Gastrocnemius medialis (tissue), 4 donors: ENCODE data around the gene NOC4L.

ENCODE experiments used
- POLR2A ChIP-seq, 2 donors: fragments of 450-650 bp; IDR thresholded peaks; one replicate each; pipeline ENCODE4 v1.6.1; 2017; ENCODE audit warnings: antibody characterized with exemption in 2 of 2, mild to moderate bottlenecking in 2 of 2, moderate library complexity in 2 of 2
- TF ChIP-seq, protein P1 (sequence below), 5 experiments: fragments of 450-650 bp in 3 of 5; fragments of 200-600 bp in 2 of 5; sonication (generic) in 2 of 5; IDR thresholded peaks in 4 of 5; conservative IDR thresholded peaks in 1 of 5; 1 replicate in 4 of 5; 2 replicates in 1 of 5; pipeline ENCODE4 v1.5.1; 2016 to 2019; ENCODE audit warnings: antibody characterized with exemption in 5 of 5, mild to moderate bottlenecking in 3 of 5, moderate library complexity in 3 of 5

DNA sequence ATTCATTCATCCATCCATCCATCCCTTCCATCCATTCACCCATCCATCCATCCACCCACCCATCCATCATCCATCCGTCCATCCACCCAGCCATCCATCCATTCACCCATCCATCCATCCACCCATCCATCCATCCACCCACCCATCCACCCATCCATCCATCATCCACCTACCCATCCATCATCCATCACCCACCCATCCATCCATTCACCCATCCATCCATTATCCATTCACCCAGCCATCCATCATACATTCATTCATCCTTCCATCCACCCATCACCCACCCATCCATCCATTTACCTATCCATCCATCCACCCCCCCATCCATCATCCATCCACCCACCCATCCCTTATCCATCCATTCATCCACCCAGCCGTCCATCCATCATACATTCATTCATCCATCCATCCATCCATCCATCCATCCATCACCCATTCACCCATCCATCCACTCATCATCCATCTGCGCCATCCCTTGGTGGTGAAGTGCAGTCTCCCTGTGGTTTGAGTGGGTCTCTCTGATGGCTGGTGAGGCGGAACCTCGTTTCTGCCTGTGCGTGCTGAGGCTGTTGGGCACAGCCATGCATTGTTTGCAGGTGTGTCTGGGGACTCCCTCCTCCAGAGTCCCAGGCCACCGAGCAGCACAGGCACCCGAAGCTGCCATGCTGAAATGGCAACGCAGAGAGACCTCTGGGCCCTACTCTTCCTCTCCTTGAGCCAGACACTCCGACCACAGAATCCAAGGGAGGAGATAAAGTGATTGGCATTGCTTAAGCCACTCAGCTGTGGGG lies 22.7 kb downstream of the NOC4L start:
- TF ChIP-seq, protein P1, sequence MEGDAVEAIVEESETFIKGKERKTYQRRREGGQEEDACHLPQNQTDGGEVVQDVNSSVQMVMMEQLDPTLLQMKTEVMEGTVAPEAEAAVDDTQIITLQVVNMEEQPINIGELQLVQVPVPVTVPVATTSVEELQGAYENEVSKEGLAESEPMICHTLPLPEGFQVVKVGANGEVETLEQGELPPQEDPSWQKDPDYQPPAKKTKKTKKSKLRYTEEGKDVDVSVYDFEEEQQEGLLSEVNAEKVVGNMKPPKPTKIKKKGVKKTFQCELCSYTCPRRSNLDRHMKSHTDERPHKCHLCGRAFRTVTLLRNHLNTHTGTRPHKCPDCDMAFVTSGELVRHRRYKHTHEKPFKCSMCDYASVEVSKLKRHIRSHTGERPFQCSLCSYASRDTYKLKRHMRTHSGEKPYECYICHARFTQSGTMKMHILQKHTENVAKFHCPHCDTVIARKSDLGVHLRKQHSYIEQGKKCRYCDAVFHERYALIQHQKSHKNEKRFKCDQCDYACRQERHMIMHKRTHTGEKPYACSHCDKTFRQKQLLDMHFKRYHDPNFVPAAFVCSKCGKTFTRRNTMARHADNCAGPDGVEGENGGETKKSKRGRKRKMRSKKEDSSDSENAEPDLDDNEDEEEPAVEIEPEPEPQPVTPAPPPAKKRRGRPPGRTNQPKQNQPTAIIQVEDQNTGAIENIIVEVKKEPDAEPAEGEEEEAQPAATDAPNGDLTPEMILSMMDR (IDR thresholded peaks at IDR 0.05 in 4 of 5, conservative IDR thresholded peaks at IDR 0.05 in 1 of 5), result no peak
- no peak for TF ChIP-seq POLR2A (IDR thresholded peaks at IDR 0.05)
